Neural cell (in vitro differentiated cells): ENCODE data around the gene DPF3. TPM values are rescaled to one million over a fixed set of nuclear protein-coding genes. Genes with fewer than 3 reads are reported as not detected.

ENCODE experiments used
- H2AFZ ChIP-seq: fragments of 200-600, 300-800 bp; sonication (generic), shearing (Covaris generic); 2 replicates; pipeline ENCODE4 v1.6.0; 2014; ENCODE audit warnings: low read depth, mild to moderate bottlenecking, antibody characterized with exemption, low read length, moderate library complexity
- H3F3A ChIP-seq: fragments of 200-600 bp; shearing (Covaris generic); 2 replicates; pipeline ENCODE4 v1.6.1; 2016; ENCODE audit warnings: mild to moderate bottlenecking, moderate library complexity, mixed read lengths, antibody characterized with exemption, low read length; ENCODE audit not compliant: insufficient read depth, poor library complexity, severe bottlenecking
- H3K27ac ChIP-seq: fragments of 200-600, 300-800 bp; sonication (generic), shearing (Covaris generic); 2 replicates; pipeline ENCODE4 v1.5.1; 2014; ENCODE audit warnings: mild to moderate bottlenecking, low read length, moderate library complexity
- H3K27me3 ChIP-seq: fragments of 300-800, 200-600 bp; sonication (generic), shearing (Covaris generic); 2 replicates; pipeline ENCODE4 v1.6.0; 2014; ENCODE audit warnings: mild to moderate bottlenecking, low read depth, low read length, moderate library complexity; ENCODE audit not compliant: insufficient read depth
- H3K36me3 ChIP-seq: fragments of 300-800, 200-600 bp; sonication (generic), shearing (Covaris generic); 2 replicates; pipeline ENCODE4 v1.5.1; 2014; ENCODE audit warnings: mild to moderate bottlenecking, antibody characterized with exemption, low read length, moderate library complexity; ENCODE audit not compliant: insufficient read depth
- H3K4me2 ChIP-seq: fragments of 300-800, 200-600 bp; sonication (generic), shearing (Covaris generic); 2 replicates; pipeline ENCODE4 v1.6.0; 2014; ENCODE audit warnings: mild to moderate bottlenecking, low read length
- H3K4me3 ChIP-seq: fragments of 300-800, 200-600 bp; sonication (generic), shearing (Covaris generic); 2 replicates; pipeline ENCODE4 v1.5.1; 2014; ENCODE audit warnings: mild to moderate bottlenecking, low read length, moderate library complexity
- H3K79me2 ChIP-seq: fragments of 200-600 bp; shearing (Covaris generic); replicated peaks from 2 replicates; pipeline ENCODE4 v1.6.0; 2014; ENCODE audit warnings: mild to moderate bottlenecking, low read length, moderate library complexity; ENCODE audit not compliant: insufficient read depth
- H3K9ac ChIP-seq: fragments of 300-800, 200-600 bp; sonication (generic), shearing (Covaris generic); 2 replicates; pipeline ENCODE4 v1.6.1; 2016; ENCODE audit warnings: mild to moderate bottlenecking, low read length, mixed read lengths
- H3K9me2 ChIP-seq: fragments of 200-600 bp; shearing (Covaris generic); 2 replicates; pipeline ENCODE4 v1.6.1; 2016; ENCODE audit warnings: mild to moderate bottlenecking, low read length, mixed read lengths; ENCODE audit not compliant: insufficient read depth
- H3K9me3 ChIP-seq: fragments of 200-600, 300-800 bp; sonication (generic), shearing (Covaris generic); 2 replicates; pipeline ENCODE4 v1.6.1; 2016; ENCODE audit warnings: mild to moderate bottlenecking, mixed run types, low read length, moderate library complexity, mixed read lengths
- H4K20me1 ChIP-seq: fragments of 200-600 bp; shearing (Covaris generic); 2 replicates; pipeline ENCODE4 v1.6.1; 2016; ENCODE audit warnings: mild to moderate bottlenecking, mixed run types; ENCODE audit not compliant: insufficient read depth
- CTCF ChIP-seq: fragments of 450-650 bp; IDR thresholded peaks from 2 replicates; pipeline ENCODE4 v1.5.1; 2014; ENCODE audit warnings: antibody characterized with exemption, mild to moderate bottlenecking, moderate library complexity; ENCODE audit not compliant: poor library complexity, severe bottlenecking
- EP300 ChIP-seq: fragments of 450-650 bp; conservative IDR thresholded peaks from 2 replicates; pipeline ENCODE4 v1.6.1; 2014; ENCODE audit warnings: antibody characterized with exemption, mild to moderate bottlenecking, moderate library complexity; ENCODE audit not compliant: poor library complexity, severe bottlenecking
- EZH2 ChIP-seq: fragments of 200-600, 300-800 bp; shearing (Covaris generic), sonication (generic); IDR thresholded peaks from 2 replicates; pipeline ENCODE4 v1.6.1; 2014; ENCODE audit warnings: antibody characterized with exemption, low read length, borderline replicate concordance, mild to moderate bottlenecking; ENCODE audit not compliant: insufficient read depth, poor library complexity, severe bottlenecking
- MXI1 ChIP-seq: fragments of 450-650 bp; conservative IDR thresholded peaks from 2 replicates; pipeline ENCODE4 v1.6.1; 2014; ENCODE audit warnings: antibody characterized with exemption, mild to moderate bottlenecking; ENCODE audit not compliant: poor library complexity, severe bottlenecking
- POLR2AphosphoS5 ChIP-seq: IDR thresholded peaks from 2 replicates; pipeline ENCODE4 v1.6.1; 2012
- RAD21 ChIP-seq: fragments of 450-650 bp; conservative IDR thresholded peaks from 2 replicates; pipeline ENCODE4 v1.6.1; 2014; ENCODE audit warnings: antibody characterized with exemption, mild to moderate bottlenecking, moderate library complexity
- REST ChIP-seq: IDR thresholded peaks from 2 replicates; pipeline ENCODE4 v1.6.1; 2012; ENCODE audit warnings: borderline replicate concordance
- SMC3 ChIP-seq: fragments of 450-650 bp; conservative IDR thresholded peaks from 2 replicates; pipeline ENCODE4 v1.6.1; 2014; ENCODE audit warnings: antibody characterized with exemption, mild to moderate bottlenecking, moderate library complexity; ENCODE audit not compliant: poor library complexity
- TAF1 ChIP-seq: IDR thresholded peaks from 2 replicates; pipeline ENCODE4 v1.6.1; 2012; ENCODE audit warnings: low read depth
- polyA plus RNA-seq: library from polyadenylated mRNA; depleted of rRNA; stranded (reverse); fragments of >200 nt; gene quantifications from 2 replicates; pipeline ENCODE4 v1.2.3, GENCODE V29; 2014

The DPF3 gene
- polyA plus RNA-seq, 1 donor from 2014 or later: 2.9 TPM

GRCh38 chr14:72704502-72704901 is 189.4 kb downstream of the DPF3 start:
- no peaks in the 10 kb centered on the region for H4K20me1 ChIP-seq
- no peaks in the 10 kb centered on the region for H3K27me3 ChIP-seq
- no peaks in the 10 kb centered on the region for H3K9me3 ChIP-seq
- no peak overlapping the region for H3K27ac ChIP-seq
- H3K36me3 ChIP-seq: no peaks in the 10 kb centered on the region
- H2AFZ ChIP-seq: no peak overlapping the region
- H3K4me3 ChIP-seq: no peak overlapping the region
- TF ChIP-seq EP300: no peak
- H3F3A ChIP-seq: no peaks in the 10 kb centered on the region
- H3K9ac ChIP-seq: no peak overlapping the region
- no peaks in the 10 kb centered on the region for H3K79me2 ChIP-seq
- H3K9me2 ChIP-seq: no peaks in the 10 kb centered on the region
- no peak overlapping the region for H3K4me2 ChIP-seq

- Histone ChIP-seq H3K9me2 (no peaks in the 10 kb centered on the region), H3F3A (no peaks in the 10 kb centered on the region), H4K20me1 (no peaks in the 10 kb centered on the region), H2AFZ (peak overlapping the region; percentile 14), H3K9ac (peak overlapping the region; percentile 30), H3K79me2 (no peaks in the 10 kb centered on the region), H3K4me2 (peak overlapping the region; percentile 14), H3K4me3 (no peak overlapping the region), H3K9me3 (no peaks in the 10 kb centered on the region), H3K36me3 (no peaks in the 10 kb centered on the region), H3K27ac (peak overlapping the region; percentile 56), H3K27me3 (no peaks in the 10 kb centered on the region)
- no peak for TF ChIP-seq REST
- TF ChIP-seq MXI1: no peak
- TF ChIP-seq EZH2: no peak
- no peak for TF ChIP-seq RAD21
- TF ChIP-seq CTCF: no peak
These were observed 192.3 kb downstream of the DPF3 start for GRCh38 chr14:72701605-72702004.

- Histone ChIP-seq H3K9ac (peak overlapping the region; percentile 30), H3F3A (no peaks in the 10 kb centered on the region), H3K79me2 (no peaks in the 10 kb centered on the region), H3K36me3 (no peaks in the 10 kb centered on the region), H3K9me3 (no peaks in the 10 kb centered on the region), H3K4me2 (peak overlapping the region; percentile 14), H3K27ac (peak overlapping the region; percentile 56), H2AFZ (peak overlapping the region; percentile 14), H4K20me1 (no peaks in the 10 kb centered on the region), H3K4me3 (no peak overlapping the region), H3K27me3 (no peaks in the 10 kb centered on the region), H3K9me2 (no peaks in the 10 kb centered on the region)
- no peak for TF ChIP-seq MXI1
- TF ChIP-seq CTCF: no peak
- no peak for TF ChIP-seq SMC3
- no peak for TF ChIP-seq EP300
- no peak for TF ChIP-seq TAF1
- TF ChIP-seq POLR2AphosphoS5: no peak
- TF ChIP-seq EZH2: no peak
- no peak for TF ChIP-seq RAD21
- TF ChIP-seq REST: no peak
These were observed 192.7 kb downstream of the DPF3 start for GRCh38 chr14:72701237-72701565.
